ENCODE measurements around the gene LRRC4B. TPM values are rescaled to one million over a fixed set of nuclear protein-coding genes. Genes with fewer than 3 reads are reported as not detected.

The LRRC4B gene
- total RNA-seq, 1 experiment from 2014 or later: 3.8 TPM

- no peak overlapping the region for H4K8ac ChIP-seq (replicated peaks; ENCODE audit: insufficient read length, low read depth, low read length)
- H2BK5ac ChIP-seq (ENCODE audit: insufficient read length, low read length): no peak overlapping the region
- no peak overlapping the region for H2AFZ ChIP-seq (ENCODE audit: low read length)
- no peaks in the 10 kb centered on the region for H3K79me2 ChIP-seq (ENCODE audit: insufficient read depth, low read length)
- H3K36me3 Mint-ChIP-seq (ENCODE audit: insufficient read depth in 1 of 3, low read depth in 3 of 3): peaks cover 0 to 2% (median 0%) of the 10 kb centered on the region in 3 experiments; a peak in 1 of 7 replicates
- H2AK5ac ChIP-seq (ENCODE audit: insufficient read length, low read length): no peak overlapping the region
- H3K9me3 Mint-ChIP-seq: no peaks in the 10 kb centered on the region; a peak in 1 of 5 replicates
- H3K56ac ChIP-seq (ENCODE audit: insufficient read length, low read depth, low read length): no peak overlapping the region
- peaks cover 85% of the 10 kb centered on the region for H3K27me3 Mint-ChIP-seq (ENCODE audit: low read depth)
- H3K4me1 Mint-ChIP-seq: peaks cover 17 to 46% of the 10 kb centered on the region in 2 experiments
- H3K4ac ChIP-seq (ENCODE audit: low read depth, low read length): no peak overlapping the region
- H4K20me1 ChIP-seq (ENCODE audit: control insufficient read depth, insufficient read depth, insufficient read length): no peaks in the 10 kb centered on the region
- no peak overlapping the region for H2BK120ac ChIP-seq (ENCODE audit: low read depth, low read length, poor library complexity, severe bottlenecking)
- H2BK12ac ChIP-seq (ENCODE audit: insufficient read length, low read depth, low read length): no peak overlapping the region
- no peak overlapping the region for H3T11ph ChIP-seq (ENCODE audit: low read length)
- no peak overlapping the region for H3K18ac ChIP-seq (ENCODE audit: insufficient read length, low read depth, low read length)
- H3K4me1 ChIP-seq (ENCODE audit: insufficient read depth, low read length): no peaks in the 10 kb centered on the region
- no peak overlapping the region for H2BK20ac ChIP-seq (ENCODE audit: low read depth, low read length, poor library complexity, severe bottlenecking)
- H3K14ac ChIP-seq (ENCODE audit: insufficient read depth, low read length): no peak overlapping the region
- no peak overlapping the region for H3K27ac Mint-ChIP-seq
- H4K5ac ChIP-seq (ENCODE audit: insufficient read length, low read depth, low read length): no peak overlapping the region
- no peak overlapping the region for H3K4me2 ChIP-seq (ENCODE audit: insufficient read depth, insufficient read length, low read length)
- no peak for DNase-seq
- no peaks in the 10 kb centered on the region for H3K79me1 ChIP-seq (ENCODE audit: insufficient read depth, low read depth, low read length, poor library complexity, severe bottlenecking)
- no peaks in the 10 kb centered on the region; the same call in 1 of the 2 replicates for H3K27me3 ChIP-seq (ENCODE audit: insufficient read depth, low read length)
- H4K91ac ChIP-seq (ENCODE audit: insufficient read length, low read depth, low read length): no peak overlapping the region
- no peak overlapping the region for H3K9ac ChIP-seq (ENCODE audit: extremely low read depth, insufficient read length, low read length)
- H2BK15ac ChIP-seq (ENCODE audit: low read depth, low read length): no peak overlapping the region
- no peak for TF ChIP-seq CTCF (conservative IDR thresholded peaks at IDR 0.05)
- H3K23me2 ChIP-seq (ENCODE audit: insufficient read length, low read depth, low read length, poor library complexity, severe bottlenecking): peaks cover 18% of the 10 kb centered on the region
- H3K23ac ChIP-seq (ENCODE audit: insufficient read length, low read depth, low read length): no peak overlapping the region
- H3K4me3 Mint-ChIP-seq: no peak overlapping the region
- WGBS (ENCODE audit: extremely low coverage, insufficient read length, low lambda C conversion rate): no CpG with 5 or more reads among the region's 19 CpGs
- H3K9me3 ChIP-seq (ENCODE audit: control insufficient read depth, low read depth, low read length): no peaks in the 10 kb centered on the region
- H3K27ac ChIP-seq (ENCODE audit: insufficient read length, low read depth, low read length): no peak overlapping the region
These were observed 15.0 kb downstream of the LRRC4B start for GRCh38 chr19:50553134-50553703.
